Ishikawa (cell line): ENCODE measurements around the gene ARRB1.
A peak's percentile ranks its signal among the peaks of the same experiment; 100 is the strongest.

Experiments used
- CEBPB ChIP-seq: IDR thresholded peaks from 2 replicates; pipeline ENCODE4 v1.6.1; 2012
- CREB1 ChIP-seq: IDR thresholded peaks from 2 replicates; pipeline ENCODE4 v1.6.1; 2012; ENCODE audit warnings: low read depth
- EGR1 ChIP-seq: IDR thresholded peaks from 2 replicates; pipeline ENCODE4 v1.6.1; 2012
- EP300 ChIP-seq: IDR thresholded peaks from 2 replicates; pipeline ENCODE4 v1.6.1; 2012; ENCODE audit warnings: borderline replicate concordance
- FOXM1 ChIP-seq: IDR thresholded peaks from 2 replicates; pipeline ENCODE4 v1.6.1; 2012; ENCODE audit warnings: low read depth, borderline replicate concordance
- MAX ChIP-seq: IDR thresholded peaks from 2 replicates; pipeline ENCODE4 v1.6.1; 2012
- NFIC ChIP-seq: IDR thresholded peaks from 2 replicates; pipeline ENCODE4 v1.6.1; 2012
- RAD21 ChIP-seq: IDR thresholded peaks from 2 replicates; pipeline ENCODE4 v1.6.1; 2012; ENCODE audit warnings: low read depth
- REST ChIP-seq: IDR thresholded peaks from 2 replicates; pipeline ENCODE4 v1.6.1; 2012; ENCODE audit warnings: low read depth, mild to moderate bottlenecking
- TAF1 ChIP-seq: IDR thresholded peaks from 2 replicates; pipeline ENCODE4 v1.6.1; 2012; ENCODE audit warnings: low read depth, mild to moderate bottlenecking
- TCF12 ChIP-seq: IDR thresholded peaks from 2 replicates; pipeline ENCODE4 v1.6.1; 2012; ENCODE audit warnings: low read depth
- TEAD4 ChIP-seq: IDR thresholded peaks from 2 replicates; pipeline ENCODE4 v1.6.1; 2012
- USF1 ChIP-seq: IDR thresholded peaks from 2 replicates; pipeline ENCODE4 v1.6.1; 2012
- YY1 ChIP-seq: IDR thresholded peaks from 2 replicates; pipeline ENCODE4 v1.6.1; 2012; ENCODE audit warnings: low read depth
- ZBTB7A ChIP-seq: IDR thresholded peaks from 2 replicates; pipeline ENCODE4 v1.6.1; 2012; ENCODE audit warnings: low read depth

ARRB1 gene

GRCh38 chr11:75271730-75272129 lies 79.7 kb downstream of the ARRB1 start:
- no peak for TF ChIP-seq TCF12
- no peak for TF ChIP-seq USF1
- TF ChIP-seq CEBPB, result no peak
- no peak for TF ChIP-seq REST
- TF ChIP-seq NFIC, result no peak
- no peak for TF ChIP-seq TEAD4
- no peak for TF ChIP-seq RAD21
- TF ChIP-seq TAF1, result no peak
- TF ChIP-seq MAX, result no peak
- no peak for TF ChIP-seq EP300

- TF ChIP-seq RAD21 (peak; percentile 33; the same call in 1 of the 2 replicates), REST (no peak)
These were observed 80.5 kb downstream of the ARRB1 start for GRCh38 chr11:75270896-75271418.

- no peak for TF ChIP-seq YY1
- no peak for TF ChIP-seq TCF12
- TF ChIP-seq CEBPB, result no peak
These were observed 81.6 kb downstream of the ARRB1 start for GRCh38 chr11:75269896-75270295.

GRCh38 chr11:75269367-75269660 lies 82.1 kb downstream of the ARRB1 start:
- TF ChIP-seq TAF1, result no peak
- no peak for TF ChIP-seq MAX
- no peak for TF ChIP-seq USF1
- no peak for TF ChIP-seq CEBPB
- TF ChIP-seq TEAD4, result no peak
- TF ChIP-seq EP300, result no peak
- TF ChIP-seq FOXM1, result no peak
- no peak for TF ChIP-seq EGR1
- TF ChIP-seq TCF12, result no peak
- no peak for TF ChIP-seq REST
- TF ChIP-seq RAD21, result no peak
- TF ChIP-seq NFIC, result no peak
- no peak for TF ChIP-seq ZBTB7A
- TF ChIP-seq CREB1, result no peak
- no peak for TF ChIP-seq YY1

- no peak for TF ChIP-seq TCF12
These were observed 82.7 kb downstream of the ARRB1 start for GRCh38 chr11:75268626-75269366.
